NCI-H510A (cell line): Measurements from ENCODE around the gene RNF115.

Experiments used
- DNase-seq: peaks from one replicate; lab custom pipeline; 2025; lab: John Stamatoyannopoulos, UW

Gene RNF115

GRCh38 chr1:145701306-145701862, 122.5 kb downstream of the RNF115 start:
- no peak for DNase-seq

GRCh38 chr1:145696630-145696960, 127.3 kb downstream of the RNF115 start:
- no peak for DNase-seq

DNA sequence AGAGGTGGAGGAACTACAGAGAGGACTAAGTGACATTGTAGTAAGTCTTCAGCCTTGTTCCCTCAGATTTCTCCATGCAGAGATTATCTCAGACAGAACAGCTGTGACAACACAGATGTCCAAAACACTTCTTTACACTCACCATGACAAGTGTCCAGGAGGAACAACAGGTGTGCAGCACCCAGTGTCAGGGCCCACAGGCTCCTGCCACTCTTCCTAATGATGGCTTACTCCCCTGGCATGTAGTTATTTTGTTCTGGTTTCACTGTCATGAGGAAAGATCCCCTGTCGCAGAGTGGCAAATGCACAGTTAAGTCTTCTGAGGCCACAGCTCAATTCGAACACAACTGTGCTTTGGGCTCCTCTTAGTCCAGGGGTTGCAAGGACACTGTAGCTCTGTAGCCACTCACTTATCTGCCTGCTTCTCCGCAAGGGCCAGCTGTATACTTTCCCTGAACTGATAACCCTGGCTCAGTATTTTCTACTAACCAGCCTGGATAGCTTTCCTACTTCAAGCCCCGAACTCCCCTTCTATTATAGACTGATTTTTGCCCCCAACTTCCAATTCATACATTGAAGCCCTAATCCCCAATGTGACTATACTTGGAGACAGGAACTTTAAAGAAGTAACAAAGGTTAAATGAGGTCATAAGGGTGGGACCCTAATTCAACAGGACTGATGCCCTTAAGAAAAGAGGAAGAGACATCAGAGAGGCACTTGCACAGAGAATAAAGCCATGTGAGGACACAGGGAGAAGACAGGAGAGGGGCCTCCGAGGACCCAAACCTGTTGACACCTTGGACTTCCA, 127.9 kb downstream of the RNF115 start:
- no peak for DNase-seq

GRCh38 chr1:145692785-145693443, 131.0 kb downstream of the RNF115 start:
- DNase-seq, result no peak

GRCh38 chr1:145690587-145691558, 133.0 kb downstream of the RNF115 start:
- no peak for DNase-seq

- DNase-seq, result no peak
Observed at GRCh38 chr1:145689922-145690321, 134.0 kb downstream of the RNF115 start.

DNA sequence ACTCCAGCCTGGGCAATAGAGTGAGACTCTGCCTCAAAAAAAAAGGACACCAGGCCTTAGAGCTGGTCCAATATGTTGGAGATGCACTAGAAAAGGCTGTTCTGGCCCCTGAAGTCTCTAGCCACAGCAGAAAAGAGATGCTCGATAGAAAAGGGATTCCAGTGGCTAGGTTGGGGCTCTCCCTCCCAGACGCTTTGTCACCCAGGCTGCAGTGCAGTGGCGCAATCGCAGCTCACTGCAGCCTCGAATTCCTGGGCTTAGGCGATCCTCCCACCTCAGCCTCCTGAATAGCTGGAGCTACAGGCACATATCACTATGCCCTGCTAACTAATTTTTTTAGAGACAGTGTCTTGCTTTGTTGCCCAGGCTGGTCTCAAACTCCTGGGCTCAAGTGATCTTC, 135.0 kb downstream of the RNF115 start:
- no peak for DNase-seq
